22Rv1 (cell line): Measurements from ENCODE around the gene SBSN.

Source experiments
- CTCF ChIP-seq: fragments of 450-650 bp; IDR thresholded peaks from 2 replicates; pipeline ENCODE4 v1.5.1; 2017; ENCODE audit warnings: mild to moderate bottlenecking
- ZFX ChIP-seq: fragments of 450-650 bp; IDR thresholded peaks from 2 replicates; pipeline ENCODE4 v1.6.1; 2017; ENCODE audit warnings: antibody characterized with exemption, borderline replicate concordance

- TF ChIP-seq CTCF (no peak), ZFX (no peak)
Observed at GRCh38 chr19:35483089-35483488, 45.0 kb downstream of the SBSN start.
